ENCODE measurements around the gene COL4A2. TPM values are rescaled to one million over a fixed set of nuclear protein-coding genes. Genes with fewer than 3 reads are reported as not detected.

COL4A2 gene
- total RNA-seq, 4 donors from 2014 or later, result 51.2 to 85.8 (median 70.5) TPM

DNA sequence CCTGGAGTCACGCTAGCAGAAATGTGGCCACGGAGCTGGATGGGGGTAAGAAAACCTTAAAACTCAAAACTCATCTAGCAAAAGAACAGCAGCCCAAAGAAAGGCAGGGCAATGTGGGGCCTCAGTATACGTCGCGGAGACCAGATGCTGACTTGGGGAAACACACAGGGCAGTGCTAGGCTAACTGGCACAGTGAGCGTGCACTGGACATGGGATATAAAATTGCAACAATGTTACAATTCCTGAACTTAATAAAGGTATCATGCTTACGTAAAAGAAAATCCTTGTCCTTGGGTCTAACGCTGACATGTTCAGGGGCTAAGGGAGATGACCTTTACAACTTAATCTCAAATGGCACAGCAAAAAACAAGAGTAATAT is 40.7 kb upstream of the COL4A2 start:
- in situ Hi-C loops (cut with MboI; ENCODE audit: low sequenced_read_pairs in 4 of 4) (no loop called here), intact Hi-C loops (cut with DNase I; ENCODE audit: low total_unique reads) (loop anchor here (5.0 kb wide), 1 partner anchor 36 kb away; no protein-coding TSS in a partner anchor)
- H3K27ac ChIP-seq, result peak overlapping the region; percentile 49 to 70 (median 68)
- peak overlapping the region in 3 of 4 donors; percentile 21 to 32 (median 24) for H3K4me3 ChIP-seq
- H3K27me3 ChIP-seq, result peaks cover 0 to 17% (median 10%) of the 10 kb centered on the region in 3 donors
- H3K9me3 ChIP-seq, result no peaks in the 10 kb centered on the region
- peaks cover 57 to 58% of the 10 kb centered on the region in 2 donors for H3K4me1 ChIP-seq
- DNase-seq (no peak), ATAC-seq (no peak)
- TF ChIP-seq POLR2A (IDR thresholded peaks at IDR 0.05), result no peak
- TF ChIP-seq, protein P1, sequence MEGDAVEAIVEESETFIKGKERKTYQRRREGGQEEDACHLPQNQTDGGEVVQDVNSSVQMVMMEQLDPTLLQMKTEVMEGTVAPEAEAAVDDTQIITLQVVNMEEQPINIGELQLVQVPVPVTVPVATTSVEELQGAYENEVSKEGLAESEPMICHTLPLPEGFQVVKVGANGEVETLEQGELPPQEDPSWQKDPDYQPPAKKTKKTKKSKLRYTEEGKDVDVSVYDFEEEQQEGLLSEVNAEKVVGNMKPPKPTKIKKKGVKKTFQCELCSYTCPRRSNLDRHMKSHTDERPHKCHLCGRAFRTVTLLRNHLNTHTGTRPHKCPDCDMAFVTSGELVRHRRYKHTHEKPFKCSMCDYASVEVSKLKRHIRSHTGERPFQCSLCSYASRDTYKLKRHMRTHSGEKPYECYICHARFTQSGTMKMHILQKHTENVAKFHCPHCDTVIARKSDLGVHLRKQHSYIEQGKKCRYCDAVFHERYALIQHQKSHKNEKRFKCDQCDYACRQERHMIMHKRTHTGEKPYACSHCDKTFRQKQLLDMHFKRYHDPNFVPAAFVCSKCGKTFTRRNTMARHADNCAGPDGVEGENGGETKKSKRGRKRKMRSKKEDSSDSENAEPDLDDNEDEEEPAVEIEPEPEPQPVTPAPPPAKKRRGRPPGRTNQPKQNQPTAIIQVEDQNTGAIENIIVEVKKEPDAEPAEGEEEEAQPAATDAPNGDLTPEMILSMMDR (IDR thresholded peaks at IDR 0.05 in 4 of 5, conservative IDR thresholded peaks at IDR 0.05 in 1 of 5), result no peak
- H3K36me3 ChIP-seq, result no peaks in the 10 kb centered on the region

- Histone ChIP-seq H3K36me3 (no peaks in the 10 kb centered on the region), H3K9me3 (no peaks in the 10 kb centered on the region), H3K27ac (peak overlapping the region in 3 of 4 donors; percentile 67 to 70 (median 70)), H3K4me3 (no peak overlapping the region), H3K4me1 (peaks cover 52% of the 10 kb centered on the region in 2 donors), H3K27me3 (peaks cover 0 to 16% (median 10%) of the 10 kb centered on the region in 3 donors)
- intact Hi-C loops (cut with DNase I; ENCODE audit: low total_unique reads) (loop anchor here (5.0 kb wide), 1 partner anchor 35 kb away; no protein-coding TSS in a partner anchor), in situ Hi-C loops (cut with MboI; ENCODE audit: low sequenced_read_pairs in 4 of 4) (no loop called here)
- no peak for ATAC-seq
- no peak for DNase-seq
- no peak for TF ChIP-seq POLR2A (IDR thresholded peaks at IDR 0.05)
- TF ChIP-seq, protein P1 (IDR thresholded peaks at IDR 0.05 in 4 of 5, conservative IDR thresholded peaks at IDR 0.05 in 1 of 5), result no peak
Measured at GRCh38 chr13:110266983-110267382, 40.1 kb upstream of the COL4A2 start.

GRCh38 chr13:110268061-110268460 is 39.0 kb upstream of the COL4A2 start:
- H3K27ac ChIP-seq, result peak overlapping the region in 1 of 4 donors; percentile 23
- in situ Hi-C loops (cut with MboI; ENCODE audit: low sequenced_read_pairs in 4 of 4), result no loop called here

GRCh38 chr13:110268576-110269185 is 38.4 kb upstream of the COL4A2 start:
- Histone ChIP-seq H3K27ac (peak overlapping the region in 1 of 4 donors; percentile 23), H3K27me3 (peaks cover 0 to 16% (median 10%) of the 10 kb centered on the region in 3 donors), H3K4me1 (peaks cover 41 to 42% of the 10 kb centered on the region in 2 donors), H3K36me3 (no peaks in the 10 kb centered on the region), H3K4me3 (no peak overlapping the region), H3K9me3 (no peaks in the 10 kb centered on the region)
- intact Hi-C loops (cut with DNase I; ENCODE audit: low total_unique reads), result loop anchor here (5.0 kb wide), 1 partner anchor 34 kb away; no protein-coding TSS in a partner anchor
- no peak for DNase-seq
- no peak for ATAC-seq
- in situ Hi-C loops (cut with MboI; ENCODE audit: low sequenced_read_pairs in 4 of 4), result no loop called here
- TF ChIP-seq, protein P1 (IDR thresholded peaks at IDR 0.05 in 4 of 5, conservative IDR thresholded peaks at IDR 0.05 in 1 of 5), result no peak
- TF ChIP-seq POLR2A (IDR thresholded peaks at IDR 0.05), result no peak

More at GRCh38 chr13:110268061-110268460, 39.0 kb upstream of the COL4A2 start:
- Histone ChIP-seq H3K9me3 (no peaks in the 10 kb centered on the region), H3K36me3 (no peaks in the 10 kb centered on the region), H3K27me3 (peaks cover 0 to 16% (median 10%) of the 10 kb centered on the region in 3 donors), H3K4me1 (peaks cover 46 to 48% of the 10 kb centered on the region in 2 donors), H3K4me3 (no peak overlapping the region)
- DNase-seq (no peak), ATAC-seq (no peak)
- intact Hi-C loops (cut with DNase I; ENCODE audit: low total_unique reads), result loop anchor here (5.0 kb wide), 1 partner anchor 34 kb away; no protein-coding TSS in a partner anchor
- no peak for TF ChIP-seq POLR2A (IDR thresholded peaks at IDR 0.05)
- TF ChIP-seq, protein P1 (IDR thresholded peaks at IDR 0.05 in 4 of 5, conservative IDR thresholded peaks at IDR 0.05 in 1 of 5), result no peak
